ENCODE results near the gene YIPF4. TPM values are rescaled to one million over a fixed set of nuclear protein-coding genes. Genes with fewer than 3 reads are reported as not detected.

The YIPF4 gene
- total RNA-seq, 4 donors from 2014 or later, result 19.5 to 27.3 (median 23.5) TPM

DNA sequence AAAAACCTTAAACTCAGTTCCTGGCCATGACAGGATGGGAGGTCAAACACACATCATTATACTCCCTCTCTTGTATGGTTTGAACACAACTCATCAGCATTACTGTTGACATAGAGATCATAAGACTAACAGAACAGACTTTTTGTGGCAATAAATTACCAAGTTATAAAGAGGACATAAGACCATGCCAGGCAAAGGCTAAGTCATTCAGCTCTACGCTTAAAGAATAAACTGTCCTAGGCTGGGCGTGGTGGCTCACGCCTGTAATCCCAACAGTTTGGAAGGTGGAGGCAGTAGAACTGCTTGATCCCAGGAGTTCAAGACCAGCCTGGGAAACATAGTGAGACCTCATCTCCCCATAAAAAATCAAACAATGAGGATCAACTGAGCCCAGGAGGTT, 29.4 kb upstream of the YIPF4 start:
- in situ Hi-C loops (cut with MboI; ENCODE audit: low sequenced_read_pairs in 4 of 4), result no loop called here
- Histone ChIP-seq H3K9me3 (no peaks in the 10 kb centered on the region), H3K4me3 (no peak overlapping the region), H3K4me1 (no peaks in the 10 kb centered on the region), H3K27ac (no peak overlapping the region), H3K36me3 (no peaks in the 10 kb centered on the region), H3K27me3 (no peaks in the 10 kb centered on the region)
- no peak for DNase-seq
- TF ChIP-seq, protein P1, sequence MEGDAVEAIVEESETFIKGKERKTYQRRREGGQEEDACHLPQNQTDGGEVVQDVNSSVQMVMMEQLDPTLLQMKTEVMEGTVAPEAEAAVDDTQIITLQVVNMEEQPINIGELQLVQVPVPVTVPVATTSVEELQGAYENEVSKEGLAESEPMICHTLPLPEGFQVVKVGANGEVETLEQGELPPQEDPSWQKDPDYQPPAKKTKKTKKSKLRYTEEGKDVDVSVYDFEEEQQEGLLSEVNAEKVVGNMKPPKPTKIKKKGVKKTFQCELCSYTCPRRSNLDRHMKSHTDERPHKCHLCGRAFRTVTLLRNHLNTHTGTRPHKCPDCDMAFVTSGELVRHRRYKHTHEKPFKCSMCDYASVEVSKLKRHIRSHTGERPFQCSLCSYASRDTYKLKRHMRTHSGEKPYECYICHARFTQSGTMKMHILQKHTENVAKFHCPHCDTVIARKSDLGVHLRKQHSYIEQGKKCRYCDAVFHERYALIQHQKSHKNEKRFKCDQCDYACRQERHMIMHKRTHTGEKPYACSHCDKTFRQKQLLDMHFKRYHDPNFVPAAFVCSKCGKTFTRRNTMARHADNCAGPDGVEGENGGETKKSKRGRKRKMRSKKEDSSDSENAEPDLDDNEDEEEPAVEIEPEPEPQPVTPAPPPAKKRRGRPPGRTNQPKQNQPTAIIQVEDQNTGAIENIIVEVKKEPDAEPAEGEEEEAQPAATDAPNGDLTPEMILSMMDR (IDR thresholded peaks at IDR 0.05 in 4 of 5, conservative IDR thresholded peaks at IDR 0.05 in 1 of 5), result no peak
- no peak for TF ChIP-seq POLR2A (IDR thresholded peaks at IDR 0.05)
- ATAC-seq, result no peak
- intact Hi-C loops (cut with DNase I; ENCODE audit: low total_unique reads), result no loop called here

DNA sequence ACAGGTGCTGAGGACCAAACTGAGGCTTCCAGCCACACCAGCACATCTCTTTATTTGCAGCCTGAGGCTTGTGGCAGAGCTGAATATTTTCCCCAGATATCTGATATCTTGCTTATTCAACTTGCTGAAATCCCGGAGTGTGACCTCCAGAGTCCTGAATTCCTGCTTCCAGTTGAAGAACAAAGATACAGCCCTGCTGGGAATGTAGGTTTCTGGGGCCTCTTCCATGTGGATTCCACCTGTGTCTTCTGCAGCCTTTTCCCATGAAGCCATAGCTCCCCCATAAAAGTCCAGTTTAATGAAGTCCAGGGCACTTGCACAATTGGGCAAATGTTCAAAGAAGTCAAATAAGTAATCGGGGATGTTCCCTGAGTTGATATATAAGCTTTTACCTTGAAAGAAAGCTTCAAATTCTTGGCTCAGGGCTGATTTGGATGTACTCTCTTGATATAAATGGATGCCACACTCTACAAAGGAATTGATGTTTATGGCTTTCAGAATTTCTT, 27.9 kb upstream of the YIPF4 start:
- no peaks in the 10 kb centered on the region for H3K4me1 ChIP-seq
- no peaks in the 10 kb centered on the region for H3K36me3 ChIP-seq
- H3K9me3 ChIP-seq, result no peaks in the 10 kb centered on the region
- no peak for TF ChIP-seq POLR2A (IDR thresholded peaks at IDR 0.05)
- TF ChIP-seq, protein P1 (IDR thresholded peaks at IDR 0.05 in 4 of 5, conservative IDR thresholded peaks at IDR 0.05 in 1 of 5), result no peak
- in situ Hi-C loops (cut with MboI; ENCODE audit: low sequenced_read_pairs in 4 of 4), result no loop called here
- no peak overlapping the region for H3K4me3 ChIP-seq
- H3K27me3 ChIP-seq, result no peaks in the 10 kb centered on the region
- DNase-seq, result no peak
- intact Hi-C loops (cut with DNase I; ENCODE audit: low total_unique reads), result no loop called here
- ATAC-seq, result no peak
- H3K27ac ChIP-seq, result no peak overlapping the region

DNA sequence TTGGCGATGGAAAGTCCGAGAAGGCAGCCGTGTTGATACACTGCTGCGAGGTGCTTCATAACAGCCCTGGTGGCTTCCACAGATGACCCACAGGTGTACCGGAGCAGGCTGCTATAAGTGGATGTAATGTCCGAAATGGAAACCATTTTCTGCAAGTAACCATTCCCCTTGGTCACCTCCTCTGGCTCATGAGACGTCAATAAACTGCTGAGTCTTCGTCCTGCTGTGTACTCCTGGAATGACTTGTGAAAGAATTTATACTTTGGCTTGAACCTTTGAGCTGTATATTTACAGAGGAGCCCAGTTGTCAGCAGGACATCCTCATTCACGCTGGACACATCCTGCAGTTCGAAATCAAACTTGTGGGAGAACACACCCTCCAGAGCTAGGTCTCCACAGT, 27.4 kb upstream of the YIPF4 start:
- Histone ChIP-seq H3K9me3 (no peaks in the 10 kb centered on the region), H3K27ac (no peak overlapping the region), H3K36me3 (no peaks in the 10 kb centered on the region), H3K4me3 (no peak overlapping the region), H3K4me1 (no peaks in the 10 kb centered on the region), H3K27me3 (no peaks in the 10 kb centered on the region)
- in situ Hi-C loops (cut with MboI; ENCODE audit: low sequenced_read_pairs in 4 of 4), result no loop called here
- intact Hi-C loops (cut with DNase I; ENCODE audit: low total_unique reads), result no loop called here
- TF ChIP-seq, protein P1 (IDR thresholded peaks at IDR 0.05 in 4 of 5, conservative IDR thresholded peaks at IDR 0.05 in 1 of 5), result no peak
- TF ChIP-seq POLR2A (IDR thresholded peaks at IDR 0.05), result no peak
- ATAC-seq, result no peak
- no peak for DNase-seq

DNA sequence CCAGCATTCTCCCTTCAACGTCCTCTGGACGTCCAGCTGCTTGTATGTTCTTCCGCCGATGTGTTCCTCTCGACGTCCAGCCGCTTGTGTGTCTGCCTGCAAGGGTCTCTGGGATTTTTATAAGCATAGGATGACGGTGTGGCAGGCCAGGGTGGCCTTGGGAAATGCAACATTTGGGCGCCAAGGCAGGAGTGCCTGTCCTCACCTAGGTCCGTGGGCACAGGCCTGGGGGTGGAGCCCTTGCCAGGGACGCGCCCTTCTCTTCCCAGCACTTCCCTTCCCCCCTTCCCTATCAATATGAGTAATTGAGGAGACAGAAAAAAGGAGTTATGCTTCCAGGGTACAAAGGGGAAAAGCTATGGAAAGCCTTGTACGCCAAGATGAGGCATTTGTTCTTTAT, 19.5 kb upstream of the YIPF4 start:
- no peak overlapping the region for H3K4me3 ChIP-seq
- no peak overlapping the region for H3K27ac ChIP-seq
- in situ Hi-C loops (cut with MboI; ENCODE audit: low sequenced_read_pairs in 4 of 4), result no loop called here
- H3K27me3 ChIP-seq, result no peaks in the 10 kb centered on the region
- intact Hi-C loops (cut with DNase I; ENCODE audit: low total_unique reads), result no loop called here
- H3K36me3 ChIP-seq, result no peaks in the 10 kb centered on the region
- no peak for DNase-seq
- H3K4me1 ChIP-seq, result no peaks in the 10 kb centered on the region
- ATAC-seq, result no peak
- no peaks in the 10 kb centered on the region for H3K9me3 ChIP-seq
- TF ChIP-seq POLR2A (IDR thresholded peaks at IDR 0.05), result no peak
- TF ChIP-seq, protein P1 (IDR thresholded peaks at IDR 0.05 in 4 of 5, conservative IDR thresholded peaks at IDR 0.05 in 1 of 5), result no peak

DNA sequence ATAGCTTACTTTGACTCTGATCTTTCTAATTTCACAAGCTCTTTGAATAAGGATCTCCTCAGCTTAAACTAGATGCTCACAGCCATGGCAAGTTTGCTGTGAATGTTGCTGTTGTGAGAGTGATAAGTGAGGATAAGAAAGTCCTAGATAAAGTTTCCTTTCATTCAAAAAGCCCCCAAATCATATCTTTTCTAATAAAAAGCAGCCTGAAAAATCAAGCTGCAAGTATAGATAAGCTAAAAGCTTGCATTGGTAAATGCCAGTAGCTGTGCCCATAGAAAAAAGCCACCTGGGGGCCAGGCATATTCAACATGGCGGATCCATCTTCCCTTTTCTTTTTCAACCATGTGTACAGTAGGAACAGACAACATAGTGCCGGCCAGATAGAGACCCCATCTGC, 17.3 kb upstream of the YIPF4 start:
- ATAC-seq (no peak), DNase-seq (no peak)
- intact Hi-C loops (cut with DNase I; ENCODE audit: low total_unique reads) (no loop called here), in situ Hi-C loops (cut with MboI; ENCODE audit: low sequenced_read_pairs in 4 of 4) (no loop called here)
- H3K9me3 ChIP-seq, result no peaks in the 10 kb centered on the region
- H3K4me3 ChIP-seq, result no peak overlapping the region
- TF ChIP-seq, protein P1 (IDR thresholded peaks at IDR 0.05 in 4 of 5, conservative IDR thresholded peaks at IDR 0.05 in 1 of 5), result no peak
- TF ChIP-seq POLR2A (IDR thresholded peaks at IDR 0.05), result no peak
- H3K36me3 ChIP-seq, result no peaks in the 10 kb centered on the region
- H3K27me3 ChIP-seq, result no peaks in the 10 kb centered on the region
- no peaks in the 10 kb centered on the region for H3K4me1 ChIP-seq
- H3K27ac ChIP-seq, result no peak overlapping the region

Data from gastrocnemius medialis (tissue), 4 donors.